Keratinocyte (primary cell): ENCODE measurements around the gene TPK1.

Experiments used
- CTCF ChIP-seq, 3 experiments: IDR thresholded peaks in 1 of 3; conservative IDR thresholded peaks in 1 of 3; optimal IDR thresholded peaks in 1 of 3; 2 replicates in 2 of 3; 3 replicates in 1 of 3; pipeline versions ENCODE3 to v1.5.1; 2011; ENCODE audit warnings: low read length in 3 of 3, mild to moderate bottlenecking in 3 of 3, moderate library complexity in 2 of 3, control low read depth in 1 of 3, inconsistent platforms in 1 of 3; ENCODE audit not compliant: insufficient read depth in 2 of 3; ENCODE audit errors: extremely low read depth in 1 of 3
- EZH2 ChIP-seq: IDR thresholded peaks from one replicate; pipeline ENCODE4 v1.6.1; 2012; ENCODE audit warnings: inconsistent platforms, mild to moderate bottlenecking, low read length, moderate library complexity

GRCh38 chr7:144428431-144428830, 407.4 kb downstream of the TPK1 start:
- TF ChIP-seq CTCF (optimal IDR thresholded peaks at IDR 0.05 in 1 of 3, IDR thresholded peaks at IDR 0.05 in 1 of 3, conservative IDR thresholded peaks at IDR 0.05 in 1 of 3; ENCODE audit: extremely low read depth in 1 of 3, insufficient read depth in 2 of 3, low read length in 3 of 3) (no peak), EZH2 (no peak)
